Panc1 (cell line): ENCODE results near the gene ASPN.

Source experiments
- POLR2AphosphoS5 ChIP-seq: IDR thresholded peaks from 2 replicates; pipeline ENCODE4 v1.6.1; 2012; ENCODE audit warnings: mild to moderate bottlenecking, low read depth, low read length, moderate library complexity
- TF ChIP-seq, protein P1 (sequence below): fragments of 450-650 bp; IDR thresholded peaks from 2 replicates; pipeline ENCODE4 v1.5.1; 2017; ENCODE audit warnings: mild to moderate bottlenecking

DNA sequence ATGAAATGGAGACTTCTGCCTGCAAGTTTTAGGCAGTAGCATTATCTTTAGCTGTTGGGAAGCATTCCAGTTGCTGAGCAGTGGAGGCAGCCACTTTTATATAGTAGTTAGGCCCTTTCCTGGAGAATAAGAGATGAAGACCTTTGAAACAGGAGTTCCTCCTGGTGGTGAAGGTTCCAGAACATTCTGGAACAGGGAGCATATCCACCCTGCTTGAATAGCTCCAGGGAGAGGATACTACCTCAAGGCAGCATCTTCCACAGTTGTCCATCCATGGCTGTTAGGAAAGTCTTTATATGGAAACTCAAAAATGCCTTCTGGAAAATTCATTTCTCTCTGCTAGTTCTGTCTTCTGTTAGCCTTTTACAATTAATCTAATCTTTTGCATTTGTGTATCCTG is 3.0 kb downstream of the ASPN start:
- TF ChIP-seq, protein P1, sequence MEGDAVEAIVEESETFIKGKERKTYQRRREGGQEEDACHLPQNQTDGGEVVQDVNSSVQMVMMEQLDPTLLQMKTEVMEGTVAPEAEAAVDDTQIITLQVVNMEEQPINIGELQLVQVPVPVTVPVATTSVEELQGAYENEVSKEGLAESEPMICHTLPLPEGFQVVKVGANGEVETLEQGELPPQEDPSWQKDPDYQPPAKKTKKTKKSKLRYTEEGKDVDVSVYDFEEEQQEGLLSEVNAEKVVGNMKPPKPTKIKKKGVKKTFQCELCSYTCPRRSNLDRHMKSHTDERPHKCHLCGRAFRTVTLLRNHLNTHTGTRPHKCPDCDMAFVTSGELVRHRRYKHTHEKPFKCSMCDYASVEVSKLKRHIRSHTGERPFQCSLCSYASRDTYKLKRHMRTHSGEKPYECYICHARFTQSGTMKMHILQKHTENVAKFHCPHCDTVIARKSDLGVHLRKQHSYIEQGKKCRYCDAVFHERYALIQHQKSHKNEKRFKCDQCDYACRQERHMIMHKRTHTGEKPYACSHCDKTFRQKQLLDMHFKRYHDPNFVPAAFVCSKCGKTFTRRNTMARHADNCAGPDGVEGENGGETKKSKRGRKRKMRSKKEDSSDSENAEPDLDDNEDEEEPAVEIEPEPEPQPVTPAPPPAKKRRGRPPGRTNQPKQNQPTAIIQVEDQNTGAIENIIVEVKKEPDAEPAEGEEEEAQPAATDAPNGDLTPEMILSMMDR, result no peak
- no peak for TF ChIP-seq POLR2AphosphoS5
